ENCODE results near the gene PHF2.

DNA sequence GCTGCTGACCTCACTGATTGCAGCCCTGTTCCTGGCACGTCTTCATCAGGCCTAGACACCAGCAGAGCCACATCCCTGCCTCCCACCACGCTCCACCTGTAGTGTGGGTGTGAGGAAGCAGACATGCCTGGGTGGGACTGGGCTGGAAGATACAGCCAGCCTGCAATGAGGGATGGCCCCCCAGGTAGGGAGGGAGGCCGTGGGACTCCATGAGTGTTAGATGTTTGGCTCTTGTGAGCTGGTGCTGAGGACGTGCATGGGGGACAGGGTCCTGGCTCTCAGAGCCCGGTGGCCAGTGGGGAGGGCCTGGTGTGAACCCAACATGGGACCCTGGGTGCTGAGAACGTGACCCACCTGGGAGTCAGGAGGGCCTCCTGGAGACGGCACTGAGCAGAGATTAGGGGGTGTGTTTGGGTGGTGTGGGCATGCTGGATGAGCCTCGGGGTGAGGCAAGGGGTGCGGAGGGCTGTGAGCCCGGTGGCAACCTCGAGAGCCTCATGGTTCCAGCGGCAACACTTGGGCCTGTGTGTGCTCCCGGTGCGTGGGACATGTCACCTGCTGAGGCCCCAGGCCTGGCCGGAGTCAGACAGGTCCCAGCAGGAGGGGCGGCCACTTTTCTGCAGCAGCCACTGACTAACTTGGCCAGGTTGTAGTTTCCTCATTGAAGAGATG is 87.6 kb downstream of the PHF2 start:
- TF ChIP-seq, protein P1, sequence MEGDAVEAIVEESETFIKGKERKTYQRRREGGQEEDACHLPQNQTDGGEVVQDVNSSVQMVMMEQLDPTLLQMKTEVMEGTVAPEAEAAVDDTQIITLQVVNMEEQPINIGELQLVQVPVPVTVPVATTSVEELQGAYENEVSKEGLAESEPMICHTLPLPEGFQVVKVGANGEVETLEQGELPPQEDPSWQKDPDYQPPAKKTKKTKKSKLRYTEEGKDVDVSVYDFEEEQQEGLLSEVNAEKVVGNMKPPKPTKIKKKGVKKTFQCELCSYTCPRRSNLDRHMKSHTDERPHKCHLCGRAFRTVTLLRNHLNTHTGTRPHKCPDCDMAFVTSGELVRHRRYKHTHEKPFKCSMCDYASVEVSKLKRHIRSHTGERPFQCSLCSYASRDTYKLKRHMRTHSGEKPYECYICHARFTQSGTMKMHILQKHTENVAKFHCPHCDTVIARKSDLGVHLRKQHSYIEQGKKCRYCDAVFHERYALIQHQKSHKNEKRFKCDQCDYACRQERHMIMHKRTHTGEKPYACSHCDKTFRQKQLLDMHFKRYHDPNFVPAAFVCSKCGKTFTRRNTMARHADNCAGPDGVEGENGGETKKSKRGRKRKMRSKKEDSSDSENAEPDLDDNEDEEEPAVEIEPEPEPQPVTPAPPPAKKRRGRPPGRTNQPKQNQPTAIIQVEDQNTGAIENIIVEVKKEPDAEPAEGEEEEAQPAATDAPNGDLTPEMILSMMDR (IDR thresholded peaks at IDR 0.05) = no peak
- no peak for TF ChIP-seq POLR2A (IDR thresholded peaks at IDR 0.05)

Data from breast epithelium (tissue), 3 donors.